ENCODE measurements around the gene DMRT3.
A peak's percentile ranks its signal among the peaks of the same experiment; 100 is the strongest.

The DMRT3 gene

GRCh38 chr9:962023-962422 is 14.4 kb upstream of the DMRT3 start:
- DNase-seq (ENCODE audit: low read depth): peak; percentile 81
- no peak for TF ChIP-seq CTCF (IDR thresholded peaks at IDR 0.05; ENCODE audit: insufficient read depth, low read depth, low read length, missing control alignments)
- no peak overlapping the region for H3K4me3 ChIP-seq (ENCODE audit: low read length)

GRCh38 chr9:965497-965896 is 11.0 kb upstream of the DMRT3 start:
- no peak for DNase-seq (ENCODE audit: low read depth)
- TF ChIP-seq CTCF (IDR thresholded peaks at IDR 0.05; ENCODE audit: insufficient read depth, low read depth, low read length, missing control alignments): no peak
- H3K4me3 ChIP-seq (ENCODE audit: low read length): no peak overlapping the region

- H3K4me3 ChIP-seq (ENCODE audit: low read length): no peak overlapping the region
- no peak for DNase-seq (ENCODE audit: low read depth)
- TF ChIP-seq CTCF (IDR thresholded peaks at IDR 0.05; ENCODE audit: insufficient read depth, low read depth, low read length, missing control alignments): no peak
Measured at GRCh38 chr9:966870-967269, 9.6 kb upstream of the DMRT3 start.

- no peak for TF ChIP-seq CTCF (IDR thresholded peaks at IDR 0.05; ENCODE audit: insufficient read depth, low read depth, low read length, missing control alignments)
- H3K4me3 ChIP-seq (ENCODE audit: low read length): peak overlapping the region; percentile 25
- DNase-seq (ENCODE audit: low read depth): peak; percentile 40
Measured at GRCh38 chr9:967436-967835, 9.0 kb upstream of the DMRT3 start.

GRCh38 chr9:967903-968641 is 8.4 kb upstream of the DMRT3 start:
- DNase-seq (ENCODE audit: low read depth): peak; percentile 41
- TF ChIP-seq CTCF (IDR thresholded peaks at IDR 0.05; ENCODE audit: insufficient read depth, low read depth, low read length, missing control alignments): no peak

GRCh38 chr9:969310-970150 is 6.9 kb upstream of the DMRT3 start:
- TF ChIP-seq CTCF (IDR thresholded peaks at IDR 0.05; ENCODE audit: insufficient read depth, low read depth, low read length, missing control alignments): no peak
- H3K4me3 ChIP-seq (ENCODE audit: low read length): no peak overlapping the region
- no peak for DNase-seq (ENCODE audit: low read depth)

More at GRCh38 chr9:967903-968641, 8.4 kb upstream of the DMRT3 start:
- H3K4me3 ChIP-seq (ENCODE audit: low read length): peak overlapping the region; percentile 25

Data from epithelial cell of esophagus (primary cell).